DMS53 (cell line): ENCODE data around the gene EPB41L4B.
A peak's percentile ranks its signal among the peaks of the same experiment; 100 is the strongest.
"Not testable (repeated sequence)": the region's sequence is repeated elsewhere in the genome, so short reads cannot be mapped to it uniquely, and the experiment has no call there.

Source experiments
- DNase-seq: peaks from one replicate; lab custom pipeline; 2025; lab: John Stamatoyannopoulos, UW

Gene EPB41L4B

DNA sequence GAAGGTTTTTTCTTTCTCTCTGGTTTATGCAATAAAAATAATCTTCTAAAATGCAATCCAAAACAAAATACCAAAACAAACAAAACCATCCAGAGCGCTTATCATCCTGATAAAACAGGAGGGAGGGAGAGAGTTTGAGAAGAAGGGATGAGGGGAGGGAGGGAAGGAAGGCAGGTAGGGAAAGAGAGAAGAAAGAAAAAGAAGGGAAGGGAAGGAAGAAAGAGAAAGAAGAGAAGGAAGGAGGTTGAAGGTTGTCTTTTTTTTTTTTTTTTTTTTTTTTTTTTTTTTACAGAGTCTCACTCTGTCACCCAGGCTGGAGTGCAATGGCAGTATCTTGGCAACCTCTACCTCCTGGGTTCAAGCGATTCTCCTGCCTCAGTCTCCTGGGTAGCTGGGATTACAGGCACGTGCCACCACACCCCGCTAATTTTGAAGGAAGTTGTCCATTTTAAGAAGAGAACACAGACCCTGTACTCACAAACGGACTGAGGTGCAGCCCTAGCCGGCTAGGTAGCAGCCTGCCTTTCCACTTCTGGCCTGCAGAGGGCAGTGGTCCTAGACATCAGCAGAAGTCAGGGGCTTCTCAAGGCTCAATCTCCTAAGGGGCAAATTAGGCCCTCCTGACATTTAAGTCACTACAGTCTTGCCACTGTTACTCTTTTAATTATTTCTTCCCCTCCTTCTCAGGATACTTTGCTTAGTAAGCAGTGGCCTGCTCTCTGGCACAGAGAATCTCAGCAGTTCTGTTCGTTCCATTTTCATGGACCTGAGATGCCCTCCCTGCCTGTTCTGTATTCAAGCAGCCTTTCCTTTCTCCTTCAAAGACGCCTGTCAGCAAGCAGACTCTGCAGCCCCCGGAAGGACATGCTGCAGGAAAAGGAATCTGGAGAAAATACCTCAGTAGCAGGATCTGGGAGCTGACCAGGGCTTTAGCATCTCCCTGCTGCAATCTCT lies 76.4 kb downstream of the EPB41L4B start:
- DNase-seq = peak; percentile 76

DNA sequence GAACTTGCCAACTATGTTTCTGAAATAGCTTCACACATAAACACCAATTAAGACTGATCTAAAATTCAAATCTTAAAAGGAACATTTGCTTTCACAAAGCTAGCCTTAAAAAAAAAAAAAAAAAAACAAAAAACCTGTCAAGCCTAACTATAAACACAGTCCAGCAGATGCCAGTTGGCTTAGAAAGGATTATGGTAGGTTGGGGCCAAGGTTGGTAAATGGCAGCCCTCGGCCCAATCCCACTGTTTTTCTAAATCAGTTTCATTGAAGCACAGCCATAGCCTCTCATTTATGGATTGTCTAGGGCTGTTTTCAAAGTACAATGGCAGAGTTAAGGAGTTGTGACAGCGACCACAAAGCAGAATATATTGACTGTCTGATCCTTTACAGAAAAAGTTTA lies 78.1 kb downstream of the EPB41L4B start:
- no peak for DNase-seq

DNA sequence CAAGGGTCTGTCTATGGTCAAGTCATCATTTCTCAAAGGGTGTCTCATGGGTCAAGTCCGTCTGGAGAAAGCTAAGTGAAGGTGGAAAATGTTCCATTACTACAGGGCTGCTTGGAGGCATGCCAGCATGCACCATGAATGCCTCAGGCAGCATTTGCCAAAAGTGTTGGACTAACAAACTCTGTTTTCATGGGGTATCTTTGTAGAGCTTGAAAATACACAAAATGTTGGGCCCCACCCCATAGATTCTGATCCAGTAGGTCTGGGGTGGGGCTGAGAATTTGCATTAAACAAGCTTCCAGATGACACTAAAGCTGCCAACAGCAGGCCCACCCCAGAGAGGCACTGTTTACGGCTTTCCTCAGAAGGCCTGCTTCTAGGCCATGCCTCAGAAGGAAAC lies 78.8 kb downstream of the EPB41L4B start:
- DNase-seq = no peak

DNA sequence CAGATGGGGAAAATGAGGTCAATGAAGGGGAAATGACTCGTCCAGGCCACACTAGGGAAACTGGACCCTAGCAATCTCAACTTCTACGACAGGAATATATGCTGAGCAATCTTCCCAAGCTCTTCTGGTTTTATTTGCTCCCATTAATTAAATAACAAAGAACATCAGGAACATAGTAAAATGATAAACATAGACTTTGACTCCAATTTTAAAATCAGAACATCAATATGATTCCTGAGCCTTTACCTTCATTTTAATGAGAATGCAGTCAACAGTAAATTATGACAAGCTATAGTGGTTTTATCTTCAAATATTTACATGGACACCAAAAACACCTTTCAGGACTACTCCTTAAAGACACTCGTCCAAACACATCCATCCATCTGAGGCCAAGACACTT lies 79.7 kb downstream of the EPB41L4B start:
- no peak for DNase-seq

DNA sequence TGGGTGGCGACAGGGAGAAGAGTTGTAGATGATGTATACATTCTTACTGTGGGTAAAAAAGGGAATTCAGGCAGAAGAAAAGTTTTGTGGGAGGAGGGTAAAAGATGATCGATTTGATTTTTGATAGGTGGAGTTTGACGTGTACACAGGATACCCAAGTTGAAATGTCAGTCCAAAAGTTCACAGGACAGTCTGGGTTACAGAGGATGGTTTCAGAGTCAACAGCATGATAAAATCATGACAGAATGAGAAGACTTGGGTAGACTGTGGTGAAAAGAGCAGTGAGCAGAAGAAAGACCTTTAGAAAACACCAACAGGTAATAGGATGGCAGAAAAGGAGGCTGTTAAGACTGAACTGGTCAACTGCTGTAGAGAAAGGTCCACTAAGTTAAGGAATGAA lies 81.6 kb downstream of the EPB41L4B start:
- no peak for DNase-seq

DNA sequence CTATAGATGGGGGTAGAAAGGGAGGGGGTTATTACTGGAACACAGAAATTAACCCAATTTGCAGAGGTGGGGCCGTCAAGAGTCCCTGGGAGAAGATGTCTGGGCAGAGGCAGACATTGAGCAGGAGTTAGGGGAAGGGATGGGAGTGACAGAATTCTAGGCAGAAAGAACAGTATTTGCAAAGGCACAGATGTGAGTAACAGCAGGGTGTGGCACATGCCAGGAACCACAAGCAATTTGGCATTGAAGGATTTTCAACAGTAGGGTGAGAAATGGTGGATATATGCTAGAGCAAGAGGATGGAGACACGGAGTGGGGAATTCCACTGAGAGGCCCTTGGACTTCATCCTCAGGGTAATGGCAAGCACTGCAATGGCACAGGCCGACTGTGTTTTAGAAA lies 82.2 kb downstream of the EPB41L4B start:
- no peak for DNase-seq

DNA sequence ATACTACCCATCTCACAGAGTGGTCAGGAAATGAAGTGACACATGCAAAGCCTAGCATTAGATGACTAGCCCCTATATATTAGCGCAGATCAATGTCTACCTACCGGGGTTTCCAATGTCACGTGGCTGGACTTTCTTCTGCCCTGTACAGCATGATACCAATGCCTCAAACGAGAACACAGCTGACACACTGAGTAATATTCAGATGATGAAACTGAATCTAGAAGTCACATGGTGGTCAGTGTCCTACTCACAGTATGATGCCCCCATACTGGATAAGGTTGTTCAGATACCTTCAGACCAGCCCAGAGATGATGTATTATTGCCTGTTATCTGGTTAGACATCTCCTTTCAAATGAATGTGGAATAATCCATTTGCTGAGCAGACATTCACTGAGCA lies 82.7 kb downstream of the EPB41L4B start:
- DNase-seq = no peak

DNA sequence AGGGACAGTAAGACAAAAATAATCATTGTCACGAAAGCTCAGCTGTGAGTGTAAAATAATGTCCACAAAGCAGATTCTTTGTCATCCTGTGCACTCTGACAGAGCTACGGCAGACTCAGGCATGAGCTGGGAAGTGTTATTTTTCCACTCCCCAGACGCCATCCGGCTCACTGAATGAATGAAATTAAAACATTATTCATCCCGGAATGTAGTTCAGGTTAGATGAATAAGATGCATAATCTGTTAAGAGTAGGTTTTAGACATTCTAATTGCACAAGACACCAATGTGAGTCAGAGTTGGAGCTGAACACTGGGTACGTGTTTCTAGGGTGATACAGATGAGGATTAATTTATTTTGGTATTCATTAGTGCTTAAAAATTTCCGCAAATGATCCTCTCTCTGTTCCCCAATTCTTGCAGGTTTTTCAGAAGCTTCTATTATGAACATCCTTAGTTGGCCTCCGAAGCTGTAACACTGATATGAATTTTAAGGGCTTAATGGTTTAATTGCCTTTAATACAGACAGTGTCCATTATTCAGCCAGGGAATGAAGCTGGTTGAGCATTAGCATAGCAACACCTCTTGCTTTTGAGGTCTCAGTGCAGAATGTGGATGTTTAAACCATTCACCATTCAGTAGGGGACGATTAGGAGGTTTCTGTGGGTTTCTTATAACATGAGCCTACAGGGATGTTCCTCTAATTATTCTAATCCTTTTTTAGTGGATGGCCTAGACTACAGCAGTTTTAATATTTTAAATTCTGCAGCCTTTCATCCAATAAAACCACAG lies 88.2 kb downstream of the EPB41L4B start:
- no peak for DNase-seq

DNA sequence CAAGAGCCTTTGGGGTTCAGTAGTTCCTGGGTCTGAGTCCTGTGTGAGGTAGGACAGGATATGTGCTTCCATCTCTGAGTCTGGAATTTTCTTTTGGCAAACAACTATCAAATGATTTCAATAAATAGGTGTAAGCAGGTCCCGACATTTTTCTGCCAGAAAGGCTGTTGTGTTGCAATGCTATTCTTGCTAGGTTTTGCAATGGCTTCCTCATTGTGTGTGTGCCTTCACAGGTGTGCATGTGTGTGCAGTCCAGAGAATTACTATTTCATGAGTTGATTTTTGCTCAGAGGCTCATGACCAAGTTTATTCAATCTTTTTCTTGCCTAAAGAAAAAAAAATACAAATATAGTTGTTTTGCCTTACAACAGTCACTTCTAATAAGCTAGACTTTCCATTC lies 89.3 kb downstream of the EPB41L4B start:
- DNase-seq = no peak

DNA sequence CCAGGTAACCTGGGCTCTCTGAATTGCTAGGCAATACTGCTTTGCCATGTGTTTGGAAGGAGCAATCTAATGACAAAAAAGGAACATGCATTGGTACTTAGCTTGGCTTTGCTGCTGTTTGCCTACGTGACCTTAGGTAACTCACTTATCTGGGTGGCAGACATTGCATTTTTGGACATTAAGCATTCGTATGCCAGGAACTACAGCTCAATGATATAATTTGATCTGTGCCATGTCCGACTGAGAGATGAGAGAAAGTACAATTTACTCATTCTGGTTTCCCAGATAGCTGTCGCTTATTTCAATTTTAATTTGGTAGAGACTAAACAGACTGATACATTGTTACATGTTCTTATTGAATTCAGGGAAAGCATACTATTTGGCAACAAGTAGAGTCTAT lies 90.6 kb downstream of the EPB41L4B start:
- no peak for DNase-seq

DNA sequence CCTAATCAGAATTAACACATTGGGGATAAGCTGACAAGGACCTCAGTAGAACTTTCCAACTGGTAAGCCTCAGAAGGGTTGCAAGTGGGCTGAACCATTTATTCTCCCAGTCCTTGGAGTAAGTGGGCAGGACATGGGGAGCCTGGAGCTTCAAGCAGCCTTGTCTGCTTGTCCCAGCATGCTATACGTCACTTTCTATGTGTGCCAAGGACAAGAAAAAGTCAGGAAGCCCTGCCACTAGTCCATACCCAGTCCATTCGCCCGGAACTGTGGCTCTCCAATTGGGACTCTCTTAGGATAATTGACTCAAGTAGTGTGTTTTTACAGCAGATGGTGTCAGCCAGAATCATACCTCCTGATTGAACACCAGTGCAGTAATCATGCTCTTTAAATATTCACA lies 91.2 kb downstream of the EPB41L4B start:
- DNase-seq = no peak

DNA sequence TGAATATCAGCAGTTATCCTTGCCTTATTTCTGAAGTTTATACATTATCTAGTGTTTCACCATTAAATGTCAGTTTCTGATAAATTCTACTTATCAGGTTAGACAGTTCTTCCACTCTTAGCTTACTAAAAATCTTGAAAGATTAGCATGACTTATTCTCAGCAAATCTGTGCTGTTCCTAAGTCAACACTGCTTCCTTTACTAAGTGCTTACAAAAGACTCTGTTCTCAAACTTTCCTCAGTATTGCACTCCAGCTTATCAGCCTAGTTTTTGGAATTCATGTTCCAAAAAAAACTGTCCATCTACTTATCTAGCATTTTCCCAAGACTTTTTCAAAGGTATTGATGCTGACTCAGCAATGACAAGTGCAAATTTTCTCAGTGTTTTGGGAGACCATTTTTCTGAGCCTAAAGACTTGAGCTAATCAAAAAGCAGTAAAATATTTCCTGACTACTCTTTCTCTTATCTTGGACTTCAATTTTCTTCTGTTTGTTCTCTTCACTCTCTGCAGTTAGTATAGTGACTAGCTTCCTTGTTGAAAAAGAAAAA lies 92.7 kb downstream of the EPB41L4B start:
- no peak for DNase-seq

DNA sequence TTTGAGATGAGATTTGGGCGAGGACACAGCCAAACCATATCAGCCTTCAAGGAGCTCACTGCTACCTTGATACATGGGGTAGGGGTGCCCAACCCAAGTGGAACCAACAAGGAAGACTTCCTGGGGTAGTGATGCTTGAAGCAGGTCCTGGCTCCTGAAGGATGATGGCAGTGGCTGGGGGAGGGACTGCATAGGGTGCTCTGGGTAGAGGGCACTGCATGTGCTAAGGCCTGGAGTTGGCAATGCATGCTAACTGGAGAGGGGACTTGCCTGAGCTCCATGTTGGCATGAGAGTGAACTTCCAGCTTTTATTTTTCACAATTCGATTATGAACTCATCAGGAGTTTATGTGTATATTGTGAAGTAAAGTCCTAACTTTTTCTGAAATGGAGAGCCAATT lies 95.2 kb downstream of the EPB41L4B start:
- DNase-seq = no peak

DNA sequence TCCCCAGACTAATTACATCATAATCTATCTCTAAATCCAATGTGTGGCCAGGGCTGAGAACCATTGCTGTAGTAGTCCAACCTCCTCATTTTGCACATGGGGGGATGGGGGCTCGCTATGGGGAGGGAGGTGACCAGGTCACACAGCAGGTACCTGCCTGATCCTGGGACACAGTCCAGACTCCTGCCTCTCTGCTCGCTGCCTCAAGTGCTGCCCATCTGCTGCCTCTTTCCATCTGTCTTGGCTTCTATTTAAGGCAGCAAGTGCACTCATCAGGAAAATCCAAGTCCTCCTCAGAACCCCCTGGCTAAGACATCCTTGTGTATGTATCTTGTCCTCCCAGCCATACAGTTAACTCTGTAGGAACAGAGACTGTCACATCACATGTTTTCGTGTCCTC lies 96.1 kb downstream of the EPB41L4B start:
- no peak for DNase-seq

DNA sequence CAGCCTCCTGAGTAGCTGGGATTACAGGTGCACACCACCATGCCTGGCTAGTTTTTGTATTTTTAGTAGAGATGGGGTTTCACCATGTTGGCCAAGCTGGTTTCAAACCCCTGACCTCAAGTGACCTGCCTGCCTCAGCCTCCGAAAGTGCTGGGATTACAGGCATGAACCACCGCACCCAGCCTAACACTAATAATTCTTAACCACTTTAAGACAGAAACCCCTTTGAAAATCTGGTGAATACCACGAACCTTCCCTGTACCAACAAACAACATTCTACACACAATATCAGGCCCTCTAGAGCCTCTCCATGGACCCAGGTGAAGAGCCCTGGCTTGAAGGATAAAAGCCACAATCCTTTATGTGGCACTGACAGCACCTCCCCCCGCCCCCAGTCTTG lies 102.6 kb downstream of the EPB41L4B start:
- DNase-seq = not testable (repeated sequence)

DNA sequence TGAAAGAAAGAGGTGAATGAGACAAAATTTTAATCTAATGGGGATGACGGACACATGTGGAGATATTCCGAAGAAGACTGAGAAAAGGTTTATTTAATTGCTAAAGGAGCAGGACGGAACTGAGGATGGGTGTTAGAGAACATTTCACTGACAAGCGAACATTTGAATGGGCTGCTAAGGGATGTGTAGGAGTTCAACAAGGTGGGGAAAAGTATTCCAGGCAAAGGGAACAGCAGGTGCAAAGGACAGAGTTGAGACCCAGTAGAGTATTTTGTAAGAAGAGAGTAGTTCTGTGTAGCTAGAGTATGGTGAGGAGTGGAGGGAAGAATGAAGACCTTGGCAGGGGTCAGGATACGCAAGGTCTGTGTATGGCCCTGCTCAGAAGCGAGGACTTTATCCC lies 106.4 kb downstream of the EPB41L4B start:
- DNase-seq = no peak

DNA sequence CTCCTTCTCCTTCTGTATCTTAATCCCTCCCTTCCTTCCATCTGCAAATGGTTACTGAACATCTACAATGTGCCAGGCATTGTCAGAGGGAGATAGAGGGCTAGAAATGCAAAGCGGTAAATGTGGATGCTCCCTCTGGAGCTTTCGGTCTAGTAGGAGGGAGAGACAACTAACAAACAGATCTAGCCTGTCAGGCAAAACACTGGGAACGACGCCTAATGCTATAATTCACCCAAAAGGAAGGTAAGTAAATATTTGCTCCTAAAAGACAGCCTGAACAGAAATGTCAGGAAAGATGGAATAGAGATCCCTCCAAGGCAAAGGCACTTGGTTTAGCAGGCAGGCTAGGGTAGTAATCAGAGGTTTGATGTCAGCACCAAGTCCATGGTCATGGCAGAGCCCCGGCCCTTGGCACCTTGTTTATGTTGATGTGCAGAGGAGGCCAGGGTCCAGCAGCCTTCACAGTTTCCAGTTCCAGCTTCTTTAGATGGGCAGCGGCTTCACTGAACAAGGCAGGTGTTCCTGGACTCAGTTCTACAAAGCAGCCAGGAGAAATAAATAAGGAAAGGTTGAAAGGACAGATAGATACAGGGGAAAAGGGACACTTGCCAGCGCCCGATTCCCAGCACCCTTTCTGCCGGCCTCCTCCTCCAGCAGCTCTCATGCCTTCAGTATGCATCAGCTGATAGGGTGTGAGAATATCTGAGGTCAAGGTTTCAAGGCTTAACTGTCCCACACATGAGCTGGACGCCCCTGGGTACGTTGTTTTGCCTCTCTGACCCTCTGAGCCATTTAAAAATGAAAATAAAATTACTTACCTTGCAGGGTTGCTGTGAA lies 107.4 kb downstream of the EPB41L4B start:
- peak; percentile 3 for DNase-seq

DNA sequence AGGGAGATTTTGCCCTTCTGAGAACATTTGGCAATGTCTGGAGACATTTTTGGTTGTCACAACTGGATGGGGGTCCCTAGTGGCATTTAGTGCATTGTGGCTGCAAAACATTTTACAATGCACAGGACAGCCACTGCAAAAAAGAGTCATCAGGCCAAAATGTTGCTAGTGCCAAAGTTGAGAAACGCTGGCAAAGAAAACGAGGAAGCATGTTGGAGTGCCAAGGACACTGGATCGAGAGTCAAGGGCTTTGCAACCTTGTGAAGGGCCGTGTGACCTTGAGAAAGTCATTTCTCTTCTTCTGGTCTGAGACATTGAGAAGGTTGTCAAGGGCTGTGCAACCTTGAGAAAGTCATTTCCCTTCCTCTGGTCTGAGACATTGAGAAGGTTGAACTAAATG lies 108.1 kb downstream of the EPB41L4B start:
- no peak for DNase-seq

DNA sequence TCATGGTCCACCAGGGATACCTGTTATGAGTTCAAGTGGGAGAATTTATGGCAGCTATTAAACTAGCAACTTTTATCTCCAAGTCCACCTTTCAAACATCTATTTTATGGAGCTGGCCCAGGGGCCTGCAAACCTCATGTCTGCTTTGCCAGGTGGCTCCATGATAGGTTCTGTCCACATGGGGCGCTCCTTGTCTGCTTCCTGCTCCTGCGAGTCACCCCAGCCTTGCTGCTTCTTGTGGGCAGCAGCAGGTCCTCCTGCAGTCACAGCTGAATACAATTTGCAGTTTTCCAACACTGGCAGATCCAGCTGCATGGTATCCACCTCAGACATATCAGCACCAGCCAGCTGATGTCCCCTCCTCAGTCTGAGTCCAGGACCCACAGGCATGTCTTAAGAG lies 114.2 kb downstream of the EPB41L4B start:
- DNase-seq = peak; percentile 10

DNA sequence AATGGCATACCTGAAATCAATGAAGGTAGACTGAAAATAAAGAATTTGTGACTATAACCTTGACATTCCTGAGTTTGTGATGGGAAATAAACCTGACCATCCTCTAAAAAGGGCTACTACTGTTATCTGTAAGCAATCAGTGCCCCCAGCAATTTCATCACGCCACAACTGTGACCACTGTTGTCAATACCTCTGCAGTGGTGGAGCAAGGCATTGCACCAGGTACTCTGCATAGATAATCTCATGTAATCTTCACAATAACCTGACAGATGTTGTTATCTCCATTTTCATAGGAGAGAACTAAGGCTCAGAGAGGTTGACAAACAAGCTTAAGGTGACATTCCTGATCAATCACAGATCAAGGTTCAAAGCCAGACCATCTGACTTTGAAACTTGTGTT lies 115.3 kb downstream of the EPB41L4B start:
- no peak for DNase-seq

DNA sequence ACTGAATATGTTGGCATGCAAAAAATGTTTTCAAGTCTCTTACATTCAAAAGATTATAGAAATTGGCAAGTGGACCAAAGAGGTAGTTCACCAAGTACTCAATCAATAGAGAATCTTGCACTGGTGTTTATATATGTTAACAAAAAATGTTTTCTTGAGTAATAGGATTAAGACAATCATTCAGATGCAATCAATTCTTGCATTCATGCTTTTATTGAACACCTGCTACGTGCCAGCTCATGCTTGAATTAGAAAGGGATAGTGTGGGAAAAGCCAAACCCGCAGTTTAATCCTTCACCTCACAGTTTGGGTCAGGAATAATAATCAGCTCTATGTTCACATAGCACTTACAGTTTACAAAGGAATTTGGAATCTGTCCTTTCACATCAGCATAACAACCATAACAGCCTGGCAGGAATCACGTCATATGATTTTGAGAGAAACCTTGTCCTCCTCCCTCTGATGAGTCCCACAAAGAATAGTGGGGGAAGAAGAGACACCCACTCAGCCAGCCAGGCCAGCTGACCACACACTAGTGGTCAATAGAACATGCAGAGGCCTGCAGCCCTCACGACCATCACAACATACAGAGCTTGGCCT lies 117.0 kb downstream of the EPB41L4B start:
- DNase-seq = no peak

DNA sequence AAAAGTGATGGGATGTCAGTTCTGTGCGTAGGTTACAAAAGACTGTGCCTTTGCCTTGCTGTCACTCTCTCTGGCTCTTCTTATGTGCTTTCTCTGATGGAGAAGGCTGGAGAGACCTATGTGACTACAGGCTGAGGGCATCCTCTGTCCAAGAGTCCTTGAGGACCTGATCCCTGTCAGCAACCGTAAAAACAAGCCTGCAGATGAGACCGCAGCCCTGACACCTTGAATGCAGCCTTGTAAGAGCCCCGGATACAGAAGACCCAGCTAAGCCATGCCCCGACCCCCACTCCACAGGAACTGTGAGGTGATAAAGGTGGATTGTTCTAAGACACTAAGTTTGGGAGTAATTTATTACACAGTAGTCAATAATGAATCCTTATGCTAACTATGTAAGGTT lies 121.2 kb downstream of the EPB41L4B start:
- DNase-seq = no peak
